Measurements from ENCODE around the gene NIPAL4.

DNA sequence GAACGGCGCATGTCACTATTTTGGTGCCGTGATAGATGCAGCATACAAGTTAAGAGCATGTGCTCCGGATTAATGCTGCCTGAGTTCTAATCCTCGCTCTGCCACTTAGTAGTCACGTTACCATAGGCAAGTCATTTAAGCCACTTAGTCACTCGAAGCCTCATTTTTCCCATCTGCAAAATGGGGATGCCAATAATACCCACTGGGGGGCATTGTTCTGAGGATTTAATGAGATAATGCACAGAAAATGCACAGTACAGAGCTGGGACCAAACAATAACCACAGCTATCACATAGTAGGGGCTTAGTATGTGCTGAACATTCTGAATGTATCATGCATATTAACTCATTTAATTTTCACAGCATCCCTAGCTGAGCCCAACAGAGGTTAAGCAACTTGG lies 9.1 kb downstream of the NIPAL4 start:
- TF ChIP-seq EP300 (IDR thresholded peaks at IDR 0.05) (no peak), POLR2A (IDR thresholded peaks at IDR 0.05) (no peak)
- TF ChIP-seq, protein P1, sequence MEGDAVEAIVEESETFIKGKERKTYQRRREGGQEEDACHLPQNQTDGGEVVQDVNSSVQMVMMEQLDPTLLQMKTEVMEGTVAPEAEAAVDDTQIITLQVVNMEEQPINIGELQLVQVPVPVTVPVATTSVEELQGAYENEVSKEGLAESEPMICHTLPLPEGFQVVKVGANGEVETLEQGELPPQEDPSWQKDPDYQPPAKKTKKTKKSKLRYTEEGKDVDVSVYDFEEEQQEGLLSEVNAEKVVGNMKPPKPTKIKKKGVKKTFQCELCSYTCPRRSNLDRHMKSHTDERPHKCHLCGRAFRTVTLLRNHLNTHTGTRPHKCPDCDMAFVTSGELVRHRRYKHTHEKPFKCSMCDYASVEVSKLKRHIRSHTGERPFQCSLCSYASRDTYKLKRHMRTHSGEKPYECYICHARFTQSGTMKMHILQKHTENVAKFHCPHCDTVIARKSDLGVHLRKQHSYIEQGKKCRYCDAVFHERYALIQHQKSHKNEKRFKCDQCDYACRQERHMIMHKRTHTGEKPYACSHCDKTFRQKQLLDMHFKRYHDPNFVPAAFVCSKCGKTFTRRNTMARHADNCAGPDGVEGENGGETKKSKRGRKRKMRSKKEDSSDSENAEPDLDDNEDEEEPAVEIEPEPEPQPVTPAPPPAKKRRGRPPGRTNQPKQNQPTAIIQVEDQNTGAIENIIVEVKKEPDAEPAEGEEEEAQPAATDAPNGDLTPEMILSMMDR (IDR thresholded peaks at IDR 0.05), result no peak
